Measurements from ENCODE around the gene ARSA.

The ARSA gene

GRCh38 chr22:50606165-50606945 is 21.6 kb downstream of the ARSA start:
- DNase-seq (ENCODE audit: low read depth in 3 of 3, low spot score in 1 of 3): no peak

- no peak for DNase-seq (ENCODE audit: low read depth in 3 of 3, low spot score in 1 of 3)
Observed at GRCh38 chr22:50605613-50606074, 22.3 kb downstream of the ARSA start.

GRCh38 chr22:50605002-50605612 is 22.8 kb downstream of the ARSA start:
- no peak for DNase-seq (ENCODE audit: low read depth in 3 of 3, low spot score in 1 of 3)

GRCh38 chr22:50604256-50605001 is 23.5 kb downstream of the ARSA start:
- no peak for DNase-seq (ENCODE audit: low read depth in 3 of 3, low spot score in 1 of 3)

GRCh38 chr22:50603511-50604255 is 24.3 kb downstream of the ARSA start:
- DNase-seq (ENCODE audit: low read depth in 3 of 3, low spot score in 1 of 3): no peak

- no peak for DNase-seq (ENCODE audit: low read depth in 3 of 3, low spot score in 1 of 3)
Observed at GRCh38 chr22:50602338-50602700, 25.6 kb downstream of the ARSA start.

- DNase-seq (ENCODE audit: low read depth in 3 of 3, low spot score in 1 of 3): no peak
Observed at GRCh38 chr22:50601669-50602337, 26.1 kb downstream of the ARSA start.

- no peak for DNase-seq (ENCODE audit: low read depth in 3 of 3, low spot score in 1 of 3)
Observed at GRCh38 chr22:50600967-50601668, 26.8 kb downstream of the ARSA start.

- DNase-seq (ENCODE audit: low read depth in 3 of 3, low spot score in 1 of 3): no peak
Observed at GRCh38 chr22:50600538-50600937, 27.4 kb downstream of the ARSA start, which contains the start of gene MAPK8IP2. Gene MAPK8IP2, plus strand, starts transcription at chr22:50600793. Its CDS starts 26 bp downstream, at chr22:50600819.

- peak in 2 of 3 donors; percentile 30 to 52 for DNase-seq (ENCODE audit: low read depth in 3 of 3, low spot score in 1 of 3)
Observed at GRCh38 chr22:50599816-50600455, 28.0 kb downstream of the ARSA start.

DNA sequence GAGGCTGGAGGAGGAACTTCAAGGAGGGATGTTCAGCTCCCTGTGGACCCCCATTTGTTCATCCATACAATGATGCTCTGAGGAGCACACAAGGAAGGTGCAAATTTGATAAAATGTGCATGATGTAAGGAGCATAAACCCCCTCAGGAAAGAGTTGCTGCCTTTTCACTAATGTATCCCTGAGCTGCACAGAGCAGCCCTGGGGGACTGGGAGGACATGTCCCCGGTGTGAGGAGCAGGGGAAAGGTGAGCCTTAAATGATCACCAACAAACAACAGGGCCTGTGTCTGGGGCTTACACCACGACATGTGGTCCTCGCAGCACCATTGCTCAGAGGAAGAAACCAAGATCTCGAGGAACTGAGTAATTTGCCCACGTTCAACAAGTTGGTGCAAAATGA is 30.9 kb downstream of the ARSA start:
- DNase-seq (ENCODE audit: low read depth in 3 of 3, low spot score in 1 of 3): no peak

GRCh38 chr22:50595189-50595588 is 32.8 kb downstream of the ARSA start:
- DNase-seq (ENCODE audit: low read depth in 3 of 3, low spot score in 1 of 3): no peak

GRCh38 chr22:50587407-50587806 is 40.5 kb downstream of the ARSA start:
- no peak for DNase-seq (ENCODE audit: low read depth in 3 of 3, low spot score in 1 of 3)

DNA sequence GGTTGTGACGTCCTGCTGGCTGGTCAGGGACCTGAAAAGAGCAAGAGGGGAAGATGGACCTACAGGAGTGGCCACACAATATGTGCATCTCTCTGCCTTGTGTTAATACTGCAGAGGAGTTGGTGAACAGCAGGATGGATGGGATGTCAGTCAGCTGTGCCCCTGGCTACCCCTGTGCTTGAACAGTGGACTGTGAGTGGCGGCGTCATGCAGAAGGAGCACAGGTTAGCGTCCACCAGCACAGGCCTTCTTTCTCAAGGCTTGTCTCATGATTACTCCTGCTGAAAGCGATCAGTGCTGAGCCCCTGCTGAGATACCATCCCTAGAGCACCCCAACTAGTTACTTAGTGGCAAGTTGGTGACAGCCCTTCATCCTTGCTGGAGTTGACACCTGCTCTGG is 41.5 kb downstream of the ARSA start:
- DNase-seq (ENCODE audit: low read depth in 3 of 3, low spot score in 1 of 3): no peak

GRCh38 chr22:50585781-50586180 is 42.2 kb downstream of the ARSA start:
- no peak for DNase-seq (ENCODE audit: low read depth in 3 of 3, low spot score in 1 of 3)

DNA sequence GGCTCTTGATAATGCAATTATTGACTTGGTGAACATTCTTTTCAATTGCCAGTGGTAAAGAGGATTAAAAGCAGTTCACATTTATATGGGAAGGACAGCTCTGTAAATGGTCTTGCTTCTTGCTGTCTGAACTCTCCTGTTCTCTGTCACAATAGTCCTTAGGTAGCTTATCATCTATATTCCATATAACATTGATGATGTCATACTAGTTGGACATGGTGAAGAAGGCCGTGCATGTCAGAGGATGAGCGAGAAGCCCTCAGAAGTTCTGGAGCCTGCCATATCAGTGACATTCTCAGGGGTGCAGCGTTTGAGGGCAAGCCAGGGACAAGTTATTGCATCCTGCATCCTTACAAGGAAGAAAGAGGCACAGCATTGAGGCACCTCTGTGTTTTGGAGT is 42.7 kb downstream of the ARSA start:
- no peak for DNase-seq (ENCODE audit: low read depth in 3 of 3, low spot score in 1 of 3)

GRCh38 chr22:50584106-50585096 is 43.6 kb downstream of the ARSA start:
- DNase-seq (ENCODE audit: low read depth in 3 of 3, low spot score in 1 of 3): no peak

- no peak for DNase-seq (ENCODE audit: low read depth in 3 of 3, low spot score in 1 of 3)
Observed at GRCh38 chr22:50583294-50583861, 44.6 kb downstream of the ARSA start.

All from stimulated activated CD4-positive, alpha-beta T cell treated with anti-CD3 and anti-CD28 coated beads, TNF-alpha, amount 100 ng/mL, for 1 hour (primary cell).